Uterus (tissue), 4 donors: ENCODE measurements around the gene MUC2. TPM values are rescaled to one million over a fixed set of nuclear protein-coding genes. Genes with fewer than 3 reads are reported as not detected.

Source experiments
- DNase-seq, 2 donors: peaks; one replicate each; pipeline ENCODE4 v3.0.0-alpha.2; 2019 to 2020
- H3K27ac ChIP-seq, 2 donors: fragments of 200-600 bp; sonication (generic); 1 replicate in 1 of 2; 2 replicates in 1 of 2; pipeline ENCODE4 v1.5.1; 2016 to 2018
- H3K27me3 ChIP-seq, 2 donors: fragments of 200-600 bp; sonication (generic); one replicate each; pipeline ENCODE4 v1.5.1; 2018 to 2019; ENCODE audit warnings: control low read depth in 1 of 2
- H3K36me3 ChIP-seq, 2 donors: fragments of 200-600 bp; sonication (generic); one replicate each; pipeline ENCODE4 v1.5.1; 2019; ENCODE audit warnings: control low read depth in 1 of 2
- H3K4me1 ChIP-seq, 2 donors: fragments of 200-600 bp; sonication (generic); one replicate each; pipeline ENCODE4 v1.5.1; 2018 to 2019; ENCODE audit warnings: control low read depth in 1 of 2
- H3K4me3 ChIP-seq, 2 donors: fragments of 200-600 bp; sonication (generic); 1 replicate in 1 of 2; 2 replicates in 1 of 2; pipeline ENCODE4 v1.5.1; 2018 to 2019; ENCODE audit warnings: mild to moderate bottlenecking in 1 of 2
- H3K9me3 ChIP-seq, 2 donors: fragments of 200-600 bp; sonication (generic); one replicate each; pipeline ENCODE4 v1.5.1; 2019; ENCODE audit warnings: control low read depth in 1 of 2
- CTCF ChIP-seq, 4 experiments: fragments of 200-600 bp in 2 of 4; fragments of 450-650 bp in 2 of 4; sonication (generic) in 2 of 4; IDR thresholded peaks; one replicate each; pipeline ENCODE4 v1.5.1; 2016 to 2019; ENCODE audit warnings: antibody characterized with exemption in 4 of 4, mild to moderate bottlenecking in 2 of 4, moderate library complexity in 1 of 4
- POLR2A ChIP-seq, 2 donors: fragments of 450-650 bp; IDR thresholded peaks; one replicate each; pipeline ENCODE4 v1.6.1; 2016; ENCODE audit warnings: antibody characterized with exemption in 2 of 2, mild to moderate bottlenecking in 1 of 2, moderate library complexity in 1 of 2
- intact Hi-C: fragments of 100-400 bp; cut with DNase I; formaldehyde crosslinking; loops from one replicate; pipeline ENCODE4 v1.15.1; 2023; ENCODE audit warnings: low total_unique reads
- total RNA-seq, 4 donors: library from RNA; depleted of rRNA in 3 of 4; stranded (reverse); fragments of >200 nt in 3 of 4; gene quantifications; one replicate each; pipeline versions ENCODE4 v1.1.0 to v1.2.4, GENCODE V29; 2014 to 2023
- donor health status: DM: yes; HTN: yes; CAD: no.

The MUC2 gene
- total RNA-seq, 4 donors from 2014 or later, result 0.06 to 1.8 (median 0.26) TPM; not detected in 1

GRCh38 chr11:1044160-1044559, 30.5 kb upstream of the MUC2 start:
- intact Hi-C loops, result no loop called here
- H3K4me1 ChIP-seq, result no peaks in the 10 kb centered on the region

GRCh38 chr11:1047595-1048156, 27.0 kb upstream of the MUC2 start:
- Histone ChIP-seq H3K27me3 (no peaks in the 10 kb centered on the region), H3K4me1 (no peaks in the 10 kb centered on the region), H3K4me3 (no peak overlapping the region), H3K36me3 (no peaks in the 10 kb centered on the region), H3K27ac (no peak overlapping the region), H3K9me3 (no peaks in the 10 kb centered on the region)
- TF ChIP-seq POLR2A (IDR thresholded peaks at IDR 0.05) (no peak), CTCF (IDR thresholded peaks at IDR 0.05) (no peak)
- intact Hi-C loops, result no loop called here
- no peak for DNase-seq

More at GRCh38 chr11:1044160-1044559, 30.5 kb upstream of the MUC2 start:
- no peak overlapping the region for H3K27ac ChIP-seq
- no peak for TF ChIP-seq POLR2A (IDR thresholded peaks at IDR 0.05)
- TF ChIP-seq CTCF (IDR thresholded peaks at IDR 0.05), result no peak
- no peak for DNase-seq
- peaks cover 0 to 9% of the 10 kb centered on the region in 2 donors for H3K27me3 ChIP-seq
- no peak overlapping the region for H3K4me3 ChIP-seq
- H3K36me3 ChIP-seq, result no peaks in the 10 kb centered on the region
- no peaks in the 10 kb centered on the region for H3K9me3 ChIP-seq

GRCh38 chr11:1048375-1049070, 26.2 kb upstream of the MUC2 start:
- Histone ChIP-seq H3K9me3 (no peaks in the 10 kb centered on the region), H3K27ac (no peak overlapping the region), H3K4me3 (no peak overlapping the region), H3K4me1 (no peaks in the 10 kb centered on the region), H3K27me3 (peaks cover 0 to under 1% of the 10 kb centered on the region in 2 donors), H3K36me3 (no peaks in the 10 kb centered on the region)
- intact Hi-C loops, result no loop called here
- no peak for DNase-seq
- no peak for TF ChIP-seq CTCF (IDR thresholded peaks at IDR 0.05)
- TF ChIP-seq POLR2A (IDR thresholded peaks at IDR 0.05), result no peak

GRCh38 chr11:1049071-1049405, 25.6 kb upstream of the MUC2 start:
- intact Hi-C loops, result no loop called here
- Histone ChIP-seq H3K4me1 (no peaks in the 10 kb centered on the region), H3K27me3 (peaks cover 0 to 5% of the 10 kb centered on the region in 2 donors), H3K36me3 (no peaks in the 10 kb centered on the region), H3K4me3 (no peak overlapping the region), H3K9me3 (no peaks in the 10 kb centered on the region), H3K27ac (no peak overlapping the region)
- DNase-seq, result no peak
- no peak for TF ChIP-seq POLR2A (IDR thresholded peaks at IDR 0.05)
- TF ChIP-seq CTCF (IDR thresholded peaks at IDR 0.05), result no peak

- Histone ChIP-seq H3K27me3 (peaks cover 0 to 9% of the 10 kb centered on the region in 2 donors), H3K36me3 (no peaks in the 10 kb centered on the region), H3K4me1 (no peaks in the 10 kb centered on the region), H3K9me3 (no peaks in the 10 kb centered on the region), H3K27ac (no peak overlapping the region), H3K4me3 (no peak overlapping the region)
- DNase-seq, result no peak
- TF ChIP-seq CTCF (IDR thresholded peaks at IDR 0.05), result no peak
- no peak for TF ChIP-seq POLR2A (IDR thresholded peaks at IDR 0.05)
- intact Hi-C loops, result no loop called here
Measured at GRCh38 chr11:1049431-1049891, 25.2 kb upstream of the MUC2 start.
